HG03135 (cell line): ENCODE data around the gene SRC.

ENCODE experiments used
- ATAC-seq: cut with Tn5 transposase; IDR thresholded peaks from one replicate; pipeline ENCODE4 v1.9.1; 2021; ENCODE audit warnings: mild to moderate bottlenecking, moderate library complexity; ENCODE audit not compliant: unreplicated experiment

SRC gene

DNA sequence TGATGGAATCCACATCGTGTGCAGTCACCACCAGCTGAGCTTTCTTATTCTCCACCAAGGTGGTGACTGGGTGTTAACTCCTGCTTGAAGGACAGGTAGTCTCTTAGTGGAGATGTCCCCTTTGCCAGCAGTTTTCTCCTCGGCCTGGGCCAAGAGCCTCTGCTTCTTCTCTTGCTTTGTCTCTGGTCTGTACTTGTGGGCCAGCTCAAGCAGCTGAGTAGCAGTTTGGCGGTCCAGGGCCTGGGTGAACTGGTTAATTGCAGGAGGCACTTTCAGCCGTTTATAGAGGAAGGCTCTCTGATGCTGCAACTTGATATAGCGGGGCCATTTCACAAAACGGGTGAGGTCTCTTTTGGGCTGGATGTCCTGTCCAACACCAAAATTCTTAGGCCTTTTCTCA is 99.1 kb downstream of the SRC start:
- ATAC-seq, result no peak

DNA sequence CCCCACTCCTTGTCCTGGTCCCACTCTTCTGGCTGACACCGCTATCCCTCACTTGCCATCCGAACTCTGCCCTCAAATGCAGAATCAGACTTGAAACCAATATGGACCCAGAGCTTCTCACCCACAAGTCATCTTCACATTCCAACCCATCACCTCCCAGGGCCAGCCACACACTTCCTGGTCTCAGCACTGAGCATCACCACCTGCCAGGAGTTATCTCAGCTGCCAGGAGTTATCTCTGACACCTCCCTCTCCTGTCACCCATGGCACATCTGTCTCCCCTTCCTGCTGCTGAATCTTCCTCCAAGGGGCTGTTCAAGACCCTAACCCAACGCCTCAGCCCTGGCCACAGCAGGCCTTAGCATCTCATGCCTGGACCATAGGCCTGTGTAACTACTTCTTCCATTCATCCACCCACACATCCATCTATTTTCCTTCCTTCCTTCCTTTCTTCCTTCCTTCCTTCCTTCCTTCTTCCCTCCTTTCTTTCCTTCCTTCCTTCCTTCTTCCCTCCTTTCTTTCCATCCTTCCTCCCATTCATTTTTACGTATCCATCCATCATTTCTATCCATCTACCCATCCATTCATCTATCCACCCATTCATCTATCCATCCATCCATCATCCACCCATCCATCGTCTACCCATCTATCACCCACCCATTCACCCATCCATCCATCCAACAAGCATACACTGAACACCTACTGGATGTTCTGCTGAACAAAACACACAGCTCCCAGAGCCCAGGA is 100.5 kb downstream of the SRC start:
- ATAC-seq, result no peak

DNA sequence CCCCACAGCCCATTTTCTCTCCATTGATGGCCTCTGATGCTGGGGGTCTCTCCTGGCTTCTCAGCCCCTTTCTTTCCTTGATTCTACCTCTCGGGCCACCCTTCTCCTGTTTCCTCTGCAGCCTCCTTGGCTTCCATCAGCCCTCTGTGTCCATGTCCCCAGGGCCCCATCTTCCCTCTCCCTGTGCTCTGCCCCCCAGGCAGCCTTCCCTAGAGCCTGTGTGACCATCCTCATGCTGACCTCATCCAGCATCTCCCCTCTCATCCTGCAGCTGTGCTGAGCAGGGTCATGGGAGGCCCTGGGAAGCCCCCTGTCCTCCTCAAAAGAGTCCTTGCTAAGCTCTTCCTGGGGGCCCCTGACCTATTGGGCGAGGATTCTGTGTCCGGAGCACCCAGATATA is 101.7 kb downstream of the SRC start:
- no peak for ATAC-seq

DNA sequence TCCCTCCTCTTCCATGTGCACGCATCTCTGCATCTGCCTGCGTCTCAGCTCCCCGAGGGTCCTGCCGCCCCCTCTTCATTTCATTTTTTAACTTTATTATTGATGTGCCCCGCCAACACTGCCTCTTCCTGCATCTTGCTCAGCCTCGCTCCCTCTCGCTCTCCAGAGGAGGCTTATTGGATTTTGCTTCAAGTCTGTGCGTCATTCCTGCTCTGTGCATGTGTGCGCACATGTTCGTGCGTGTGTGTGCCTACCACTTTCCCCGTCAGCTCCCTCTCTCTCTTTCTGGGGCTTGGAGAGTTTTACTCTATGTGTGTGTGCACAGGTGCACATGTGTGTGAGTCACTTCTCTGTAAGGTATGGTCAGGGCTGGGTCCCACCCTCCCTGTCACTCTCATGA is 103.3 kb downstream of the SRC start:
- ATAC-seq, result no peak

DNA sequence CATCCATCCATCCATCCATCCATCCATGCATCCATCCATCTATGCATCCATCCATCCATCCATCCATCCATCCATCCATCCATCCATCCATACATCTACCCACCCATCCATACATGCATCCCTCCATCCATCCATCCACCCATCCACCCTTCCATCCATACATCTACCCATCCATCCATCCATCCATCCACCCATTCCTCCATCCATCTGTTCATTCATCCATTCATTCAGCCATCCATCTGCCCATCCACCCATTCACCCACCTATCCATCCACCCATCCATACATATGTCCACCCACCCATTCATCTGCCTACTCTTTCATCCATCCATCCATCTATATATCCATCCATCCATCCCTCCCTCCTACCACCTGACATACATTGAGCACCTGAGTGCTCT is 104.4 kb downstream of the SRC start:
- ATAC-seq, result no peak

DNA sequence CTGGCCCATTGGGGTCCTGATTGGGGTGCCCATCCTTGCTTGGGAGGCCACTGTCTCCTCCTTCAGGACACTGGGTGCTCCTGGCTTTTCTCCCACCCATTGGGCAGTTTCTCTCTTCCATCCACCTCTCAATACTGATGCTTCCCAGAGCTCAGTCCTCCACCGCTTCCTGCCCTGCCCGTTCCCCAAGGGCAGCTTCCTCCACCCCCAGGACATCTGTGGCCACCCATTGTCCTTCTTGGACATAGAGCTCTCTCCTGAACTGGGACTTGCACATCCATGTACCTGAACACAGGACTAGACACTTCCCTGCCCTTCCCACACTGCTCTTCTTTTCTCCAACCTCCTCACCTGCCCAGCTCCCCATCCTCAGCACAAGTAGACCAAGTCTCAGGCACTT is 105.7 kb downstream of the SRC start:
- no peak for ATAC-seq

DNA sequence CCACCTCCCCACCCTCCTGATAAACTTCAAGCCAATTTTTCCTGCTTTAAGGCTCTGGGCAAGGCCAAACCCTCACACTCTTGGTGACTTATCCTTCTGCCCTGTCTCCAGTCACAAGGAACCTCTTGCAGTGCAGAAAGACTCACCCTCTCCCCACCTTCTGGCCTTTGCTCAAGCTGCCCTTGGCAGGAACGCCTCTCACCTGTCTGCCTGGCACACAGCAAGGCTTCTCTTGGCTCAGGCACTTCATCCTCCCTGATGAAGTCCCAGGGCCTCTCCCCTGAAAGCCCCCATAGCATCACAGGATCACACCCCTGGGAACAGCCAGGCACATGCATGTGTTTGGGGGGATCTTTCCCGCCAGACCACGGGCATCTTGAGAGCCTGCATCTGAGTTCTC is 106.3 kb downstream of the SRC start:
- no peak for ATAC-seq

DNA sequence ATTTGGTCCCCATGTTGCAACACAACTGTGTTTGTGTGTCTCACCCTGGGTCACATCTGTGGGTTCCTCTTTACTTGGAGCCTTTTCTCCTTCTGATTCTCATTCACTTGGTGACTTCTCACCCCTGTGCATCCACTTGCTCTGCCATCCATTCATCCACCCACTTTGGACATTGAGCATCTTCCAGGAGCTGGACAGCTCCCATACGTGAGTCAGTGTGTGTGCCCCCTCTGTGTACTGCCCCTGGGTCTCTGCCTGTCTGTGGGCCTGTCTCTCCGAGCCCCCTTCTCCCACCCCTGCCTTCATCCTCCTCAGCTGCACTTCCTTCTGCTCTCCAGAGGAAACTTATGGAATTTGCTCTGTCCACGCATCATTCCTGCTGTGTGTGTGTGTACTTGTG is 107.3 kb downstream of the SRC start:
- ATAC-seq, result no peak

DNA sequence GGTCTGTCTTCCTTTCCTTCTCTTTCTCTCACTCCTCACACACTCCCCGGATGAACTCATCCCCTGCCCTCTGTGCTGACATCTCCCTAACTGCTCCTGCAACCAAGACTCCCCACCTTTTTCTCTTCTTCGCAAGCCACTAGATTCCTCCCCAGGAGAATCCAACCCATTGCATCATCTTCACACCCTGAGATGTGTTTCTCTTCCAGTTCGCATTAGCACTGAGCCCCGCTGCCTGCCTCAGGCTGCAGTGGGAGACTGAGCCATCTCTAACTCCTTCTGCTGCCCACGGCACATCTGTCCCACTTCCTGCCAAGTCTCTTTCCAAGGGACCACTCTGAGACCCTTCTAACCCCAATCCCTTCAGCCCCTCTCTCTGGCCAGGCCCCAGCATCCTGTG is 107.9 kb downstream of the SRC start:
- no peak for ATAC-seq

DNA sequence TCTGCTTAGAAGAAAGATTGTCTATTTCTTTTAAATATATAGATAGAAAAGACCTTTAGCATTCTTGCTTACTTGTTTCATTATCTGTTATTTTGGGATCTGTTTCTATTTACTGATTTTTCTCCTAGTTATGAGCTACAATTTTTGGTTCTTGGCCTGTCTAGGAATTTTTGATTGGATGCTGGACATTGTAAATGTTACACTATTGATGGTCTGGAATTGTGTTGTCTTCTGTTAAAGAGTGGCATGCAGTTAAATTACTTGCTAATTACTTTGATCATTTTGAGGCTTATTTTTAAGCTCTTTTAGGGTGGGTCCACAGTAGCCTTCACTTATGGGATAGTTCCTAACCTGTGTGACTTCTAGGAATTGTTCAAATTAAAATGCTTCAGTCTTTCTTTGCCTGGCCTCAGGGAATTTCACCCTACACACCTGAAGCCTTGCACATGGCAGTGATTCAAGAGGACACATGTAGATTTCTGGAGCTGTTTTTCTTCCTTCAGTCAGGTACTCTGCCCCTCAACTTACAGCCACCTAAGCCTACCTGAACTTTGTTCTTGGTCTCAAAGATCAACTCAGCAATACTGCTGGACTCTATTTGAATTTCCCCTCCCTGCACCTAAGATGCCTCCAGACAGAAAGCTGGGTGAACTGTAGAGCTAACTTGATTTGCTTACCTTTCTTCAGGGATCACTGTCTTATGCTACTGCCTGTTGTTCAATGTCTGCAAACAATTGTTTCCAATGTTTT is 108.9 kb downstream of the SRC start:
- ATAC-seq, result no peak
